ENCODE data around the gene ASIC4.

Gene ASIC4

GRCh38 chr2:219496247-219496824, 17.9 kb upstream of the ASIC4 start:
- no peak for DNase-seq (ENCODE audit: low read depth in 1 of 2, low spot score in 1 of 2)
- in situ Hi-C loops (cut with HindIII; ENCODE audit: low pct_unique_long_range_greater_than_20kb, low sequenced_read_pairs) = no loop called here
- TF ChIP-seq JUND (IDR thresholded peaks at IDR 0.05; ENCODE audit: low read depth) = no peak

GRCh38 chr2:219496825-219497494, 17.3 kb upstream of the ASIC4 start:
- in situ Hi-C loops (cut with HindIII; ENCODE audit: low pct_unique_long_range_greater_than_20kb, low sequenced_read_pairs) = no loop called here
- no peak for DNase-seq (ENCODE audit: low read depth in 1 of 2, low spot score in 1 of 2)
- no peak for TF ChIP-seq JUND (IDR thresholded peaks at IDR 0.05; ENCODE audit: low read depth)

GRCh38 chr2:219497495-219498279, 16.6 kb upstream of the ASIC4 start:
- no peak for TF ChIP-seq JUND (IDR thresholded peaks at IDR 0.05; ENCODE audit: low read depth)
- peak; percentile 74 to 90 for DNase-seq (ENCODE audit: low read depth in 1 of 2, low spot score in 1 of 2)
- in situ Hi-C loops (cut with HindIII; ENCODE audit: low pct_unique_long_range_greater_than_20kb, low sequenced_read_pairs) = no loop called here

GRCh38 chr2:219498280-219499057, 15.8 kb upstream of the ASIC4 start, which contains the start of gene GMPPA:
Gene GMPPA, plus strand, starts transcription at chr2:219498891. Its CDS starts 1,085 bp downstream, at chr2:219499976.
- in situ Hi-C loops (cut with HindIII; ENCODE audit: low pct_unique_long_range_greater_than_20kb, low sequenced_read_pairs) = no loop called here
- no peak for TF ChIP-seq JUND (IDR thresholded peaks at IDR 0.05; ENCODE audit: low read depth)
- peak; percentile 96 to 97 for DNase-seq (ENCODE audit: low read depth in 1 of 2, low spot score in 1 of 2)

GRCh38 chr2:219499058-219499307, 15.3 kb upstream of the ASIC4 start:
- in situ Hi-C loops (cut with HindIII; ENCODE audit: low pct_unique_long_range_greater_than_20kb, low sequenced_read_pairs) = no loop called here
- no peak for DNase-seq (ENCODE audit: low read depth in 1 of 2, low spot score in 1 of 2)
- no peak for TF ChIP-seq JUND (IDR thresholded peaks at IDR 0.05; ENCODE audit: low read depth)

GRCh38 chr2:219499555-219499954, 14.7 kb upstream of the ASIC4 start:
- no peak for DNase-seq (ENCODE audit: low read depth in 1 of 2, low spot score in 1 of 2)
- in situ Hi-C loops (cut with HindIII; ENCODE audit: low pct_unique_long_range_greater_than_20kb, low sequenced_read_pairs) = no loop called here

GRCh38 chr2:219500135-219500534, 14.1 kb upstream of the ASIC4 start:
- no peak for DNase-seq (ENCODE audit: low read depth in 1 of 2, low spot score in 1 of 2)
- TF ChIP-seq JUND (IDR thresholded peaks at IDR 0.05; ENCODE audit: low read depth) = no peak
- in situ Hi-C loops (cut with HindIII; ENCODE audit: low pct_unique_long_range_greater_than_20kb, low sequenced_read_pairs) = no loop called here

More at GRCh38 chr2:219499555-219499954, 14.7 kb upstream of the ASIC4 start:
- TF ChIP-seq JUND (IDR thresholded peaks at IDR 0.05; ENCODE audit: low read depth) = no peak

DNA sequence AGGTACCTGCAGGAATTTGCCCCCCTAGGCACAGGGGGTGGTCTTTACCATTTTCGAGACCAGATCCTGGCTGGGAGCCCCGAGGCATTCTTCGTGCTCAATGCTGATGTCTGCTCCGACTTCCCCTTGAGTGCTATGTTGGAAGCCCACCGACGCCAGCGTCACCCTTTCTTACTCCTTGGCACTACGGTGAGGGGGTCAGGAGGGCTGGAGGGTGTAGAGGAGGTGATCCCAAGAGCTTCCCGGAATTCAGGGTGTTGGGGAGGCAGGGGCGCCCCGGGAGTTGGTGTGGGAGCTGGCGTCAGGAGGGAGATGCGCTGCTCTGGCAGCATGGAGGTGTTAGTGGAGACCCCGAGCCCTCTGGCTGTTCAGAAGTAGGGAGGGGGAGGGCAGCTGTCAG, 12.4 kb upstream of the ASIC4 start:
- no peak for DNase-seq (ENCODE audit: low read depth in 1 of 2, low spot score in 1 of 2)
- no peak for TF ChIP-seq JUND (IDR thresholded peaks at IDR 0.05; ENCODE audit: low read depth)
- in situ Hi-C loops (cut with HindIII; ENCODE audit: low pct_unique_long_range_greater_than_20kb, low sequenced_read_pairs) = no loop called here

DNA sequence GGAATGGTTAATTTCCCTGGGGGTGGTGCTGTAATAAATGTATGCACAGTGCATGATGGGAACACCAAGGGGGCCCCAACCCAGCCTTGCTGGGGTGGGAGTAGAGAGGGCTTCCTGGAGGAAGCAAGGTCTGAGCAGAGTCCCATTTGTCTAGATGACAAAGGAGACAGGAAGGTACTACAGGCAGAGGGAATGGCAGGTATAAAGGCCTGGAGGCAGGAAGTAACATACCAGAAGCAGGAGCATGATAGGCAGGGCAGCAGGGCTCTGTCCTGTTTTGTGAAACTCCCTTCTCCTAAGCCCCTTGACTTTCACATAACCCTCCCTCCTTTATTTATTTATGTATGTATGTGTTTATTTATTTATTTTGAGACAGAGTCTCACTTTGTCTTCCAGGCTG, 11.7 kb upstream of the ASIC4 start:
- in situ Hi-C loops (cut with HindIII; ENCODE audit: low pct_unique_long_range_greater_than_20kb, low sequenced_read_pairs) = no loop called here
- no peak for TF ChIP-seq JUND (IDR thresholded peaks at IDR 0.05; ENCODE audit: low read depth)
- DNase-seq (ENCODE audit: low read depth in 1 of 2, low spot score in 1 of 2) = no peak

DNA sequence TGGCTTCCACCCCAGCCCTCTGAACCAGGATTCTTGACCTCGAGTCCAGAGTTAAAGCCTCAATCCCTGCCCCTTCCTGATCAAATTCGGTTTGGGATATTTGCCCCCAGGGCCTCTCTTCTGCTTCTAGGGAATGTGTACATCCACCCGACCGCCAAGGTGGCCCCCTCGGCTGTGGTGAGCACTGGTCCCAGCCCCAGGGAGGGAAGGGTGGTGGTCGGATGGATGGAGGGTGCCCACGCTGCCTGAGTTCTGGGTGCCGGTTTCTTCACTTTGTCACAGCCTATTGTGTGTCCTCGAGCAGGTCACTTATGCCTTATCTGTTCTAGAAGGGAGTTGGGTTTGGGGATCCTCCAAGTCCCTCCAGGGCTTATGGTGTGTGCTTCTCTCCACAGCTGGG, 8.7 kb upstream of the ASIC4 start:
- no peak for TF ChIP-seq JUND (IDR thresholded peaks at IDR 0.05; ENCODE audit: low read depth)
- in situ Hi-C loops (cut with HindIII; ENCODE audit: low pct_unique_long_range_greater_than_20kb, low sequenced_read_pairs) = no loop called here
- DNase-seq (ENCODE audit: low read depth in 1 of 2, low spot score in 1 of 2) = no peak

DNA sequence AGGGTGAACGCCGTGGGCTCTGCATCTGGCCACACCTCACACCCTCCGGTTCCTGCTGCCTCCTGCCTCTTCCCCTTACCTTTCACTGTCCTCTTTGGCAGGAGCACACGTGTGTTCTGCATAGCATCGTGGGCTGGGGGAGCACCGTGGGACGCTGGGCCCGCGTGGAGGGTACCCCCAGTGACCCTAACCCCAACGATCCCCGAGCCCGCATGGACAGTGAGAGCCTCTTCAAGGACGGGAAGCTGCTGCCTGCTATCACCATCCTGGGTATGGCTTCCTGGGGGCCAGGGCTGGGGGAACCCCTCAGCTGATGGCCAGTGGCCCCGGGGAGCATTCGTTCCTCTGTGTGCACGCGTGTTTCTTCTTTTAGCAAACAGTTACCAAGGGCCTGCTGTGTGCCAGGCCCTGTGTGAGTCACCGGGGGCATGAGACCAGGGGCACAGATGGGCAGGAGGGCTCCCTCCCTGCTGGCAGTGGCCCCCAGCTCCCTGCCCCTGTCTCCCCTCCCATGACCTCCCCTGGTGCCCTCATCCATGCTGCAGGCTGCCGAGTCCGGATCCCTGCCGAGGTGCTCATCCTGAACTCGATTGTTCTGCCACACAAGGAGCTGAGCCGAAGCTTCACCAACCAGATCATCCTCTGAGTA, 8.0 kb upstream of the ASIC4 start:
- in situ Hi-C loops (cut with HindIII; ENCODE audit: low pct_unique_long_range_greater_than_20kb, low sequenced_read_pairs) = no loop called here
- no peak for TF ChIP-seq JUND (IDR thresholded peaks at IDR 0.05; ENCODE audit: low read depth)
- DNase-seq (ENCODE audit: low read depth in 1 of 2, low spot score in 1 of 2) = no peak

DNA sequence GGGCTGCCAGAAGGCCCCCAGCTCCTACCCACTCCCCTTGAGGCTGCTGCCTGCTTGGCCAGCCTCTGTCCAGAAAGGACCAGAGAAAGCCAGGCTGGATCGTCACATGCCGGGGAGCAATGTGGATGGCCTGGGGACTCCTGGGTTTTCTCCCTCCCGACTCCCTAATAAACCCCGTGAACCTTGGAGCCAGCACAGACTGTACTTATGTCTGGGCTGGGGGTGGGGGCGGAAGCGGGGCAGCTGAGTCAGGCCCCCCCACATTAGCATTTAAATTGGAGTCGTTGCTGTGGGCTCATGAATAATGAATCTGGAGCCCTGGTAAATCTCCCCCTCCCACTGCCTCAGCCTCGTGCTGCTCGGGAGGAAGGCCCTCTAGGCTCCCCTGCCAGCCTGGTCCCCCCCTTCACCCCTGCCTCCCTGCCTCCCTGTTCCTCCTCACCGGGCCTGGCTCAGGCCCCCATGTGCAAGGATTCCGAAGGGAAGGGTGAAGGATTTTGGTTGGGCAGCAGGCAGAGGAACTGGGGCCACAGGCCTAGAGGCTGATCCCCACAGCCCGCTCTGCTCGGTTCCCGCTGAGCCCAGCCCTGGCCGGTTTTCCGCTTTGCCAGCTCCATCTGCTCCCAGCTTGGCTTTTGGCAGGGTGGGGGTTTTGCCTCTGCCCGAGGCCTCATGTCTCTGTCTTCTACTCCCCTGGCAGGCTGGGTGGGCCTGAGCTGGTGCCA, 7.3 kb upstream of the ASIC4 start:
- in situ Hi-C loops (cut with HindIII; ENCODE audit: low pct_unique_long_range_greater_than_20kb, low sequenced_read_pairs) = no loop called here
- no peak for TF ChIP-seq JUND (IDR thresholded peaks at IDR 0.05; ENCODE audit: low read depth)
- DNase-seq (ENCODE audit: low read depth in 1 of 2, low spot score in 1 of 2) = no peak

Data from T47D (cell line).